HL-60 (cell line): ENCODE measurements around the gene GNG4.

ENCODE experiments used
- DNase-seq, 2 experiments: peaks; one replicate each; pipeline ENCODE4 v3.0.0-alpha.2; 2010 to 2020; ENCODE audit warnings: low read depth in 1 of 2, low spot score in 1 of 2
- H3K27ac ChIP-seq: fragments of 250-450 bp; sonication (Bioruptor Pico); replicated peaks from 2 replicates; pipeline ENCODE4 v1.5.1; 2020; ENCODE audit warnings: mild to moderate bottlenecking, moderate library complexity
- H3K27me3 ChIP-seq: fragments of 250-450 bp; sonication (Bioruptor Pico); 2 replicates; pipeline ENCODE4 v1.5.1; 2021; ENCODE audit warnings: mild to moderate bottlenecking, moderate library complexity; ENCODE audit not compliant: insufficient read depth, poor library complexity, severe bottlenecking
- H3K4me3 ChIP-seq: replicated peaks from 2 replicates; pipeline ENCODE4 v1.5.1; 2011; ENCODE audit warnings: mild to moderate bottlenecking, control low read depth, low read length; ENCODE audit not compliant: insufficient read depth
- GABPA ChIP-seq: IDR thresholded peaks from 2 replicates; pipeline ENCODE4 v1.6.1; 2012; ENCODE audit warnings: low read depth
- POLR2AphosphoS5 ChIP-seq: IDR thresholded peaks from 2 replicates; pipeline ENCODE4 v1.6.1; 2012; ENCODE audit warnings: low read depth
- REST ChIP-seq: IDR thresholded peaks from 2 replicates; pipeline ENCODE4 v1.6.1; 2012; ENCODE audit warnings: low read depth; ENCODE audit not compliant: insufficient replicate concordance
- SPI1 ChIP-seq: IDR thresholded peaks from 2 replicates; pipeline ENCODE4 v1.6.1; 2012; ENCODE audit warnings: low read depth, mild to moderate bottlenecking, borderline replicate concordance
- TF ChIP-seq, protein P1 (sequence below): IDR thresholded peaks from one replicate; pipeline ENCODE4 v1.5.1; 2011; ENCODE audit warnings: low read length, control low read depth, inconsistent platforms; ENCODE audit not compliant: insufficient read depth

The GNG4 gene

GRCh38 chr1:235688096-235688495, 38.5 kb upstream of the GNG4 start:
- no peak for TF ChIP-seq POLR2AphosphoS5
- TF ChIP-seq REST = no peak
- TF ChIP-seq SPI1 = no peak
- no peak for TF ChIP-seq GABPA
- TF ChIP-seq, protein P1, sequence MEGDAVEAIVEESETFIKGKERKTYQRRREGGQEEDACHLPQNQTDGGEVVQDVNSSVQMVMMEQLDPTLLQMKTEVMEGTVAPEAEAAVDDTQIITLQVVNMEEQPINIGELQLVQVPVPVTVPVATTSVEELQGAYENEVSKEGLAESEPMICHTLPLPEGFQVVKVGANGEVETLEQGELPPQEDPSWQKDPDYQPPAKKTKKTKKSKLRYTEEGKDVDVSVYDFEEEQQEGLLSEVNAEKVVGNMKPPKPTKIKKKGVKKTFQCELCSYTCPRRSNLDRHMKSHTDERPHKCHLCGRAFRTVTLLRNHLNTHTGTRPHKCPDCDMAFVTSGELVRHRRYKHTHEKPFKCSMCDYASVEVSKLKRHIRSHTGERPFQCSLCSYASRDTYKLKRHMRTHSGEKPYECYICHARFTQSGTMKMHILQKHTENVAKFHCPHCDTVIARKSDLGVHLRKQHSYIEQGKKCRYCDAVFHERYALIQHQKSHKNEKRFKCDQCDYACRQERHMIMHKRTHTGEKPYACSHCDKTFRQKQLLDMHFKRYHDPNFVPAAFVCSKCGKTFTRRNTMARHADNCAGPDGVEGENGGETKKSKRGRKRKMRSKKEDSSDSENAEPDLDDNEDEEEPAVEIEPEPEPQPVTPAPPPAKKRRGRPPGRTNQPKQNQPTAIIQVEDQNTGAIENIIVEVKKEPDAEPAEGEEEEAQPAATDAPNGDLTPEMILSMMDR = no peak
- Histone ChIP-seq H3K27ac (no peak overlapping the region), H3K4me3 (no peak overlapping the region), H3K27me3 (no peaks in the 10 kb centered on the region)
- no peak for DNase-seq

DNA sequence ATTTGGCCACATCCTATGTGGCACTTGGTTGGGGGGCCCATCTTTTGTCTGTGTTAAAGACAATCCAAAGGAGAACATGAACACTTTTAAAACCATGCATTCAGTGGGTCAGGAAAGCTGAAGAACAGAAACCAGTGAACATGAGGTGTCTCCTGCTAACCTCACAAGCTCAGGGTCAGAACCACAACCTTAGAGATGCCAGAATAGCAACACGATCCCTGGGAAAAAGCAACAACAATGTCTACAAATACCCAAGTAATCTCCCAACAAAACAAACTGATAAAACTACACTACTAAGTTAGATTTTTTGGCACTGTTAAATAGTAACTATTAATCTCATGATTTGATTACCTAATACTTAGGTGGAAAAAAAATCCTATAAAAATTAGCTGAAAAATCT, 34.1 kb upstream of the GNG4 start:
- no peaks in the 10 kb centered on the region for H3K27me3 ChIP-seq
- no peak for DNase-seq
- no peak for TF ChIP-seq REST
- TF ChIP-seq GABPA = no peak
- TF ChIP-seq, protein P1 = no peak
- no peak for TF ChIP-seq SPI1
- TF ChIP-seq POLR2AphosphoS5 = no peak

GRCh38 chr1:235682216-235682615, 32.6 kb upstream of the GNG4 start:
- H3K4me3 ChIP-seq = no peak overlapping the region
- no peak overlapping the region for H3K27ac ChIP-seq
- TF ChIP-seq GABPA (no peak), SPI1 (no peak)
- TF ChIP-seq, protein P1 = no peak
- DNase-seq = no peak
- no peaks in the 10 kb centered on the region for H3K27me3 ChIP-seq

More for the DNA sequence above, 34.1 kb upstream of the GNG4 start:
- no peak overlapping the region for H3K4me3 ChIP-seq
- no peak overlapping the region for H3K27ac ChIP-seq

DNA sequence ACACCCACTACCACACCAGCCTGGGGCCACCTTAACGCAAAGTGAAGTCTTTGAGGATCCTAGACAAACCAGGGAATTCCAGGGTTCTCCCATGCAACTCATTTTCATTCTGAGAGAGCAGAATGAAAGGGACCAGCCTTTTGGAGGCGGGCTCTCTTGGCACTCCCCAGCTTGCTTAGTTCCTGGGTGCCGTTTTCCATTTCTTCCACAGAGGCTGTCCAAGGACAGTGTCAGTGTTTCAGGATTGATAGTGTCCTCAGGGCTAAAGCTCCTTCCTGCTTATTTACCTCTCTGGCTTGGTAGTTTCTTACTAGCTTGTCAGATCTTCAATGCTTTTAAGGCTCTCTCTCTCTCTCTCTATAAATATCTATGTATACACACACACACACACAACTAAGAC, 30.1 kb upstream of the GNG4 start:
- no peak for DNase-seq
- Histone ChIP-seq H3K27ac (no peak overlapping the region), H3K27me3 (no peaks in the 10 kb centered on the region), H3K4me3 (no peak overlapping the region)
- no peak for TF ChIP-seq REST
- no peak for TF ChIP-seq SPI1
- no peak for TF ChIP-seq GABPA
- TF ChIP-seq POLR2AphosphoS5 = no peak
- TF ChIP-seq, protein P1 = no peak
